Endothelial cell of umbilical vein (primary cell): ENCODE measurements around the gene SART3. TPM values are rescaled to one million over a fixed set of nuclear protein-coding genes. Genes with fewer than 3 reads are reported as not detected.

ENCODE experiments used
- BruUV-seq: library from RNA; stranded (reverse); fragments of 400-500 nt; replicated peaks from 2 replicates; lab custom pipeline; 2021; lab: Mats Ljungman, UMichigan
- CTCF ChIA-PET: fragments of 300-600, 350-600 bp; sonication (Branson Sonifier 250); formaldehyde crosslinking; loops from one replicate; lab custom pipeline; 2021; ENCODE audit warnings: antibody characterized with exemption, inconsistent platforms; lab: Charles Lee
- POLR2A ChIA-PET: fragments of 300-600, 350-600 bp; sonication (Branson Sonifier 250); formaldehyde crosslinking; loops from one replicate; lab custom pipeline; 2021; ENCODE audit warnings: antibody characterized with exemption, inconsistent platforms; lab: Charles Lee
- DNase-seq: peaks from one replicate; pipeline ENCODE4 v3.0.0-alpha.2; 2011; ENCODE audit warnings: low read depth, low spot score
- FAIRE-seq: peaks from 2 replicates; lab custom pipeline; 2011; peaks lifted over from hg19 to GRCh38; lab: Jason Lieb, UNC
- H2AFZ ChIP-seq: 2 replicates; pipeline ENCODE4 v1.6.0; 2012; ENCODE audit warnings: low read depth, low read length, control low read depth, inconsistent platforms
- H3K27ac ChIP-seq: 2 replicates; pipeline ENCODE4 v1.5.1; 2011; ENCODE audit warnings: low read depth, mild to moderate bottlenecking, control low read depth, low read length, moderate library complexity; ENCODE audit not compliant: insufficient read depth
- H3K27me3 ChIP-seq, 2 experiments: 2 replicates each; pipeline versions ENCODE4 v1.6.0 to v1.6.1; 2011; ENCODE audit warnings: low read length in 2 of 2, mixed read lengths in 1 of 2; ENCODE audit not compliant: control insufficient read depth in 2 of 2, insufficient read depth in 2 of 2
- H3K36me3 ChIP-seq, 2 experiments: 2 replicates in 1 of 2; 3 replicates in 1 of 2; pipeline ENCODE4 v1.5.1; 2011; ENCODE audit warnings: low read length in 2 of 2, mild to moderate bottlenecking in 1 of 2, moderate library complexity in 1 of 2; ENCODE audit not compliant: control insufficient read depth in 2 of 2, insufficient read depth in 2 of 2; ENCODE audit errors: extremely low read depth in 1 of 2
- H3K4me1 ChIP-seq: 3 replicates; pipeline ENCODE4 v1.5.1; 2011; ENCODE audit warnings: mild to moderate bottlenecking, low read length; ENCODE audit not compliant: control insufficient read depth, insufficient read depth; ENCODE audit errors: extremely low read depth
- H3K4me2 ChIP-seq: 2 replicates; pipeline ENCODE4 v1.6.1; 2011; ENCODE audit warnings: low read length, control low read depth, mixed read lengths; ENCODE audit not compliant: insufficient read depth
- H3K4me3 ChIP-seq, 3 experiments: fragments of 200-600 bp in 1 of 3; sonication (generic), shearing (Covaris generic) in 1 of 3; replicated peaks in 1 of 3; 2 replicates each; pipeline ENCODE4 v1.5.1; 2011 to 2016; ENCODE audit warnings: control low read depth in 3 of 3, low read length in 3 of 3, mild to moderate bottlenecking in 2 of 3, inconsistent platforms in 1 of 3, low read depth in 1 of 3, moderate library complexity in 1 of 3; ENCODE audit not compliant: insufficient read depth in 1 of 3
- H3K79me2 ChIP-seq: 2 replicates; pipeline ENCODE4 v1.6.0; 2012; ENCODE audit warnings: low read length, inconsistent platforms; ENCODE audit not compliant: control insufficient read depth, insufficient read depth
- H3K9ac ChIP-seq: replicated peaks from 2 replicates; pipeline ENCODE3; 2011; ENCODE audit warnings: low read length, control low read depth; ENCODE audit not compliant: insufficient read depth; ENCODE audit errors: extremely low read depth
- H3K9me1 ChIP-seq: replicated peaks from 3 replicates; pipeline ENCODE4 v1.6.0; 2011; ENCODE audit warnings: mild to moderate bottlenecking, low read length; ENCODE audit not compliant: control insufficient read depth, insufficient read depth; ENCODE audit errors: extremely low read depth
- H3K9me3 ChIP-seq: replicated peaks from 2 replicates; pipeline ENCODE4 v1.5.1; 2012; ENCODE audit warnings: low read length, inconsistent platforms; ENCODE audit not compliant: control insufficient read depth, insufficient read depth
- H4K20me1 ChIP-seq: replicated peaks from 2 replicates; pipeline ENCODE3; 2011; ENCODE audit warnings: mild to moderate bottlenecking, low read length; ENCODE audit not compliant: control insufficient read depth, insufficient read depth; ENCODE audit errors: extremely low read depth
- CTCF ChIP-seq, 2 donors: IDR thresholded peaks; 1 replicate in 1 of 2; 2 replicates in 1 of 2; pipeline ENCODE4 v1.5.1; 2011; ENCODE audit warnings: low read length in 2 of 2, mild to moderate bottlenecking in 2 of 2, moderate library complexity in 2 of 2, control low read depth in 1 of 2, inconsistent platforms in 1 of 2, low read depth in 1 of 2; ENCODE audit not compliant: insufficient read depth in 1 of 2; ENCODE audit errors: extremely low read depth in 1 of 2
- EZH2 ChIP-seq: IDR thresholded peaks from 2 replicates; pipeline ENCODE4 v1.6.1; 2012; ENCODE audit warnings: borderline replicate concordance, low read depth, mild to moderate bottlenecking, moderate library complexity, low read length, inconsistent platforms; ENCODE audit not compliant: severe bottlenecking
- FOS ChIP-seq: IDR thresholded peaks from 2 replicates; pipeline ENCODE4 v1.6.1; 2011; ENCODE audit warnings: mild to moderate bottlenecking, low read length, moderate library complexity, borderline replicate concordance; ENCODE audit not compliant: insufficient read depth
- GATA2 ChIP-seq: IDR thresholded peaks from 2 replicates; pipeline ENCODE4 v1.7.0; 2011; ENCODE audit warnings: low read depth, mild to moderate bottlenecking, moderate library complexity, mixed read lengths, low read length; ENCODE audit not compliant: insufficient read length, insufficient read depth
- JUN ChIP-seq: IDR thresholded peaks from 2 replicates; pipeline ENCODE4 v1.6.1; 2011; ENCODE audit warnings: borderline replicate concordance, low read depth; ENCODE audit not compliant: insufficient read length, insufficient read depth
- MAX ChIP-seq: IDR thresholded peaks from 2 replicates; pipeline ENCODE4 v1.6.1; 2011; ENCODE audit not compliant: insufficient read depth, insufficient read length
- MYC ChIP-seq: IDR thresholded peaks from one replicate; pipeline ENCODE4 v1.6.1; 2011; ENCODE audit warnings: mild to moderate bottlenecking, low read depth, low read length
- POLR2A ChIP-seq: IDR thresholded peaks from 2 replicates; pipeline ENCODE4 v1.6.1; 2012; ENCODE audit warnings: low read depth, mild to moderate bottlenecking, control low read depth, low read length
- POLR2AphosphoS5 ChIP-seq: IDR thresholded peaks from 2 replicates; pipeline ENCODE4 v1.6.1; 2012; ENCODE audit warnings: low read depth, mild to moderate bottlenecking, control low read depth, low read length, moderate library complexity; ENCODE audit not compliant: insufficient read depth
- dilution Hi-C: fragments of 300-500 bp; cut with MboI; formaldehyde crosslinking; loops from one replicate; pipeline ENCODE4 v1.15.0; 2019; ENCODE audit warnings: low sequenced_read_pairs; ENCODE audit not compliant: extremely low pct_ligation_motif_present
- intact Hi-C: fragments of 100-400 bp; cut with micrococcal nuclease; formaldehyde crosslinking; loops from one replicate; pipeline ENCODE4 v1.10.0; 2022
- polyA plus RNA-seq, 4 experiments: library from polyadenylated mRNA; depleted of rRNA in 3 of 4; stranded (reverse) in 3 of 4; unstranded in 1 of 4; fragments of >200 nt; gene quantifications; 2 replicates each; pipeline versions ENCODE4 v1.2.1 to v1.2.3, GENCODE V29; 2011 to 2012; ENCODE audit warnings: missing spikeins in 1 of 4
- total RNA-seq: library from RNA; stranded (reverse); gene quantifications from 2 replicates; pipeline ENCODE4 v1.2.3, GENCODE V29; 2021

Gene SART3
- total and polyA plus RNA-seq, 2 donors (not counting 3 experiments of a cell fraction or from before 2014, with no cell fraction given): 13.9 to 50.7 TPM

GRCh38 chr12:108559748-108560147 is 1.2 kb downstream of the SART3 start:
- Histone ChIP-seq H3K4me3 (peak overlapping the region in 2 of 3 experiments; percentile 45 to 86), H3K9me1 (no peaks in the 10 kb centered on the region), H3K9me3 (no peaks in the 10 kb centered on the region), H3K27ac (peak overlapping the region; percentile 83), H3K36me3 (peaks cover 0 to 5% of the 10 kb centered on the region in 2 experiments), H2AFZ (no peak overlapping the region), H3K27me3 (no peaks in the 10 kb centered on the region), H3K4me2 (peak overlapping the region; percentile 82), H3K9ac (peak overlapping the region; percentile 74), H4K20me1 (no peaks in the 10 kb centered on the region), H3K4me1 (peaks cover 24% of the 10 kb centered on the region), H3K79me2 (peaks cover 62% of the 10 kb centered on the region)
- DNase-seq (no peak), FAIRE-seq (no peak)
- BruUV-seq: no TSS peak
- POLR2A ChIA-PET: no interaction called here
- CTCF ChIA-PET: interaction anchor here (0.8 to 1.6 kb wide), 3 partner anchors 58 to 391 kb away, joined by 3 to 4 read pairs (median 4); no protein-coding TSS in a partner anchor
- dilution Hi-C loops: no loop called here
- no peak for TF ChIP-seq GATA2
- no peak for TF ChIP-seq FOS
- no peak for TF ChIP-seq MYC
- TF ChIP-seq POLR2AphosphoS5: no peak
- TF ChIP-seq EZH2: no peak
- intact Hi-C loops: loop anchor here (5.0 kb wide), 1 partner anchor 553 kb away; no protein-coding TSS in a partner anchor

- POLR2A ChIA-PET: no interaction called here
- no peaks in the 10 kb centered on the region for H3K9me3 ChIP-seq
- H3K4me3 ChIP-seq: no peak overlapping the region
- peaks cover 67% of the 10 kb centered on the region for H3K79me2 ChIP-seq
- peaks cover 0 to 3% of the 10 kb centered on the region in 2 experiments for H3K36me3 ChIP-seq
- H3K4me1 ChIP-seq: peaks cover 24% of the 10 kb centered on the region
- CTCF ChIA-PET: interaction anchor here (1.0 kb wide), 1 partner anchor 391 kb away, joined by 3 read pairs; no protein-coding TSS in a partner anchor
- no peaks in the 10 kb centered on the region for H4K20me1 ChIP-seq
- H3K27me3 ChIP-seq: no peaks in the 10 kb centered on the region
- H3K9me1 ChIP-seq: no peaks in the 10 kb centered on the region
- DNase-seq (no peak), FAIRE-seq (no peak)
- TF ChIP-seq POLR2AphosphoS5: no peak
- TF ChIP-seq JUN: no peak
- TF ChIP-seq FOS: no peak
- no peak for TF ChIP-seq MYC
- no peak for TF ChIP-seq EZH2
- no peak for TF ChIP-seq GATA2
- TF ChIP-seq POLR2A: no peak
- TF ChIP-seq CTCF (IDR thresholded peaks at IDR 0.05; ENCODE audit: extremely low read depth in 1 of 2, insufficient read depth in 1 of 2, low read depth in 1 of 2, low read length in 2 of 2): no peak
- no peak for TF ChIP-seq MAX
- no TSS peak for BruUV-seq
- intact Hi-C loops (no loop called here), dilution Hi-C loops (no loop called here)
- H2AFZ ChIP-seq: no peak overlapping the region
- H3K9ac ChIP-seq: no peak overlapping the region
- H3K27ac ChIP-seq: no peak overlapping the region
- H3K4me2 ChIP-seq: no peak overlapping the region
Measured at GRCh38 chr12:108559007-108559655, 1.8 kb downstream of the SART3 start.
